H1 (cell line): ENCODE data around the gene LRRTM4. TPM values are rescaled to one million over a fixed set of nuclear protein-coding genes. Genes with fewer than 3 reads are reported as not detected.

ENCODE experiments used
- CTCF ChIA-PET: fragments of 300-600 bp; sonication (Branson Sonifier 250); formaldehyde crosslinking; loops from one replicate; lab custom pipeline; 2021; ENCODE audit not compliant: partially characterized antibody; lab: Charles Lee
- POLR2A ChIA-PET: fragments of 300-600 bp; sonication (Branson Sonifier 250); formaldehyde crosslinking; loops from one replicate; lab custom pipeline; 2021; ENCODE audit warnings: inconsistent platforms; ENCODE audit not compliant: partially characterized antibody; lab: Charles Lee
- DNase-seq, 2 experiments: peaks; one replicate each; pipeline versions ENCODE4 v3.0.0 to v3.0.0-alpha.2; 2010 to 2022; ENCODE audit warnings: low spot score in 2 of 2, low read depth in 1 of 2, mixed read lengths in 1 of 2
- FAIRE-seq: peaks from 2 replicates; lab custom pipeline; 2011; peaks lifted over from hg19 to GRCh38; lab: Jason Lieb, UNC
- H2AFZ ChIP-seq: 2 replicates; pipeline ENCODE4 v1.8.1; 2012; ENCODE audit warnings: low read length, inconsistent platforms
- H2AK5ac ChIP-seq: 2 replicates; pipeline ENCODE4 v1.6.1; 2013; ENCODE audit warnings: low read depth, low read length
- H2BK120ac ChIP-seq: replicated peaks from 2 replicates; pipeline ENCODE3; 2013; ENCODE audit warnings: low read depth, low read length, inconsistent platforms
- H2BK12ac ChIP-seq: 2 replicates; pipeline ENCODE4 v1.6.1; 2013; ENCODE audit warnings: low read depth, low read length
- H2BK15ac ChIP-seq: 2 replicates; pipeline ENCODE4 v1.6.1; 2013; ENCODE audit warnings: low read length
- H2BK20ac ChIP-seq: 2 replicates; pipeline ENCODE4 v1.6.1; 2013; ENCODE audit warnings: low read length
- H2BK5ac ChIP-seq: 2 replicates; pipeline ENCODE4 v1.6.1; 2013; ENCODE audit warnings: low read depth, low read length
- H3K14ac ChIP-seq: 2 replicates; pipeline ENCODE4 v1.6.1; 2013; ENCODE audit warnings: inconsistent platforms; ENCODE audit not compliant: insufficient read length
- H3K18ac ChIP-seq: 2 replicates; pipeline ENCODE4 v1.6.1; 2013; ENCODE audit warnings: low read length; ENCODE audit errors: extremely low read depth
- H3K23ac ChIP-seq: 2 replicates; pipeline ENCODE4 v1.6.1; 2013; ENCODE audit warnings: inconsistent platforms; ENCODE audit not compliant: insufficient read length
- H3K23me2 ChIP-seq: 2 replicates; pipeline ENCODE4 v1.6.1; 2013; ENCODE audit warnings: low read depth, low read length
- H3K27ac ChIP-seq: 2 replicates; pipeline ENCODE4 v1.6.1; 2011; ENCODE audit warnings: low read depth, low read length, inconsistent platforms
- H3K27me3 ChIP-seq, 4 experiments: replicated peaks in 1 of 4; 1 replicate in 1 of 4; 2 replicates in 3 of 4; pipeline versions ENCODE4 v1.6.1 to v1.8.1; 2011 to 2013; ENCODE audit warnings: low read length in 3 of 4, mild to moderate bottlenecking in 3 of 4, inconsistent platforms in 2 of 4, mixed read lengths in 2 of 4, moderate library complexity in 1 of 4; ENCODE audit not compliant: control insufficient read depth in 3 of 4, insufficient read depth in 3 of 4; ENCODE audit errors: extremely low read depth in 1 of 4
- H3K36me3 ChIP-seq, 4 experiments: 2 replicates each; pipeline versions ENCODE4 v1.6.1 to v1.8.1; 2011 to 2013; ENCODE audit warnings: mild to moderate bottlenecking in 4 of 4, low read length in 3 of 4, moderate library complexity in 2 of 4, control low read depth in 1 of 4, inconsistent platforms in 1 of 4; ENCODE audit not compliant: insufficient read depth in 4 of 4, control insufficient read depth in 2 of 4
- H3K4ac ChIP-seq: replicated peaks from 2 replicates; pipeline ENCODE3; 2013; ENCODE audit warnings: low read length, low read depth, mixed read lengths, inconsistent platforms; ENCODE audit not compliant: insufficient read length
- H3K4me1 ChIP-seq, 4 experiments: replicated peaks in 1 of 4; 1 replicate in 1 of 4; 2 replicates in 3 of 4; pipeline versions ENCODE4 v1.6.1 to v1.8.1; 2011 to 2013; ENCODE audit warnings: low read length in 3 of 4, inconsistent platforms in 2 of 4, mixed read lengths in 1 of 4; ENCODE audit not compliant: insufficient read depth in 4 of 4, control insufficient read depth in 3 of 4
- H3K4me2 ChIP-seq, 2 experiments: 2 replicates each; pipeline versions ENCODE4 v1.6.1 to v1.8.1; 2011 to 2013; ENCODE audit warnings: low read depth in 2 of 2, low read length in 2 of 2, control low read depth in 1 of 2, inconsistent platforms in 1 of 2, mild to moderate bottlenecking in 1 of 2; ENCODE audit not compliant: insufficient read depth in 1 of 2
- H3K4me3 ChIP-seq, 4 experiments: fragments of 200-600, 300-600 bp in 1 of 4; sonication (generic), shearing (Covaris generic), sonication (Bioruptor Twin) in 1 of 4; 2 replicates each; pipeline versions ENCODE4 v1.5.1 to v1.8.1; 2011 to 2016; ENCODE audit warnings: low read length in 4 of 4, low read depth in 3 of 4, control low read depth in 2 of 4, inconsistent platforms in 2 of 4, mild to moderate bottlenecking in 2 of 4, mixed read lengths in 1 of 4, moderate library complexity in 1 of 4; ENCODE audit not compliant: insufficient read depth in 2 of 4; ENCODE audit errors: extremely low read depth in 1 of 4
- H3K56ac ChIP-seq: replicated peaks from 2 replicates; pipeline ENCODE3; 2013; ENCODE audit warnings: low read depth, mild to moderate bottlenecking, mixed read lengths, low read length, inconsistent platforms; ENCODE audit not compliant: insufficient read length
- H3K79me1 ChIP-seq: 2 replicates; pipeline ENCODE4 v1.6.1; 2013; ENCODE audit warnings: low read depth, low read length, control low read depth
- H3K79me2 ChIP-seq, 2 experiments: 2 replicates each; pipeline versions ENCODE4 v1.6.1 to v1.8.1; 2012 to 2013; ENCODE audit warnings: low read length in 2 of 2, mild to moderate bottlenecking in 2 of 2, inconsistent platforms in 1 of 2; ENCODE audit not compliant: insufficient read depth in 2 of 2, control insufficient read depth in 1 of 2
- H3K9ac ChIP-seq, 4 experiments: replicated peaks in 1 of 4; 1 replicate in 1 of 4; 2 replicates in 3 of 4; pipeline versions ENCODE4 v1.6.1 to v1.8.1; 2011 to 2013; ENCODE audit warnings: low read depth in 3 of 4, low read length in 3 of 4, control low read depth in 2 of 4, mild to moderate bottlenecking in 2 of 4, moderate library complexity in 2 of 4, inconsistent platforms in 1 of 4; ENCODE audit errors: extremely low read depth in 1 of 4
- H3K9me3 ChIP-seq, 2 experiments: 2 replicates each; pipeline versions ENCODE4 v1.6.1 to v1.8.1; 2012 to 2013; ENCODE audit warnings: mild to moderate bottlenecking in 2 of 2, moderate library complexity in 2 of 2, control low read depth in 1 of 2, inconsistent platforms in 1 of 2, low read depth in 1 of 2, low read length in 1 of 2, mixed read lengths in 1 of 2; ENCODE audit not compliant: insufficient read depth in 2 of 2
- H4K20me1 ChIP-seq, 2 experiments: replicated peaks in 1 of 2; 2 replicates each; pipeline versions ENCODE3 to v1.8.1; 2011 to 2013; ENCODE audit warnings: inconsistent platforms in 2 of 2, low read length in 2 of 2, mild to moderate bottlenecking in 1 of 2; ENCODE audit not compliant: insufficient read depth in 2 of 2, control insufficient read depth in 1 of 2
- H4K5ac ChIP-seq: 2 replicates; pipeline ENCODE4 v1.6.1; 2013; ENCODE audit warnings: low read length, low read depth, mixed read lengths, inconsistent platforms; ENCODE audit not compliant: insufficient read length
- H4K8ac ChIP-seq: 2 replicates; pipeline ENCODE4 v1.8.0; 2013; ENCODE audit warnings: mild to moderate bottlenecking, moderate library complexity, low read length, inconsistent platforms; ENCODE audit not compliant: insufficient read depth; ENCODE audit errors: extremely low read depth
- H4K91ac ChIP-seq: replicated peaks from 2 replicates; pipeline ENCODE3; 2013; ENCODE audit warnings: low read length, mixed read lengths, inconsistent platforms; ENCODE audit not compliant: insufficient read length
- BCL11A ChIP-seq, 2 experiments: IDR thresholded peaks; one replicate each; pipeline ENCODE4 v1.6.1; 2011; ENCODE audit warnings: low read depth in 2 of 2, low read length in 2 of 2, mild to moderate bottlenecking in 2 of 2
- CBX8 ChIP-seq: fragments of 300-800, 300-1000 bp; sonication (generic); IDR thresholded peaks from 2 replicates; pipeline ENCODE4 v1.7.1; 2016; ENCODE audit warnings: low read depth, low read length, borderline replicate concordance
- CHD1 ChIP-seq: IDR thresholded peaks from 2 replicates; pipeline ENCODE4 v1.6.1; 2012; ENCODE audit warnings: low read depth, low read length, improper control_type of control experiment
- JUN ChIP-seq: IDR thresholded peaks from 2 replicates; pipeline ENCODE4 v1.6.1; 2011; ENCODE audit warnings: low read depth, mild to moderate bottlenecking, improper control_type of control experiment, low read length
- NRF1 ChIP-seq: IDR thresholded peaks from 2 replicates; pipeline ENCODE4 v1.6.1; 2011; ENCODE audit warnings: mild to moderate bottlenecking, low read depth, low read length, improper control_type of control experiment
- RBBP5 ChIP-seq: IDR thresholded peaks from 2 replicates; pipeline ENCODE4 v1.7.1; 2012; ENCODE audit warnings: low read depth, mild to moderate bottlenecking, inconsistent platforms, low read length, moderate library complexity, borderline replicate concordance
- RFX5 ChIP-seq: IDR thresholded peaks from 2 replicates; pipeline ENCODE4 v1.6.1; 2011; ENCODE audit warnings: low read depth, low read length, improper control_type of control experiment, borderline replicate concordance
- SUZ12 ChIP-seq: fragments of 200-600 bp; sonication (generic); IDR thresholded peaks from 2 replicates; pipeline ENCODE4 v1.6.1; 2012; ENCODE audit warnings: mild to moderate bottlenecking, inconsistent platforms, low read length, moderate library complexity, mixed read lengths
- ZNF274 ChIP-seq: IDR thresholded peaks from 2 replicates; pipeline ENCODE4 v1.7.0; 2012; ENCODE audit warnings: low read length, borderline replicate concordance; ENCODE audit errors: extremely low read depth
- WGBS, 2 experiments: shearing (Covaris generic) in 1 of 2; methylation state at CpG; one replicate each; pipeline versions ENCODE4 v1.1.6 to v1.1.7; 2013 to 2015; ENCODE audit warnings: low lambda C conversion rate in 2 of 2, mixed read lengths in 2 of 2, inconsistent platforms in 1 of 2, low coverage in 1 of 2, missing lambda C conversion rate in 1 of 2; ENCODE audit not compliant: insufficient replicate concordance in 2 of 2, insufficient coverage in 1 of 2, insufficient read length in 1 of 2; ENCODE audit errors: extremely low coverage in 1 of 2, missing lambda C conversion rate in 1 of 2; 5-methylcytosine and 5-hydroxymethylcytosine counted together
- polyA plus RNA-seq, 7 experiments: library from polyadenylated mRNA; depleted of rRNA in 3 of 7; stranded (reverse) in 5 of 7; unstranded in 2 of 7; fragments of >200 nt in 5 of 7; fragments of 200-250 nt in 2 of 7; gene quantifications; 1 replicate in 5 of 7; 2 replicates in 1 of 7; 4 replicates in 1 of 7; pipeline versions ENCODE4 v1.2.1 to v1.2.3, GENCODE V29; 2011 to 2013; ENCODE audit warnings: missing spikeins in 2 of 7, mixed read lengths in 2 of 7
- total RNA-seq: library from RNA; stranded (reverse); fragmentation: NEBNext Ultra II Directional; extraction: Animal tissue kit (Norgen Biotek cat#: 25700); gene quantifications from 2 replicates; pipeline ENCODE4 v1.2.1, GENCODE V29; 2021

Gene LRRTM4
- total and polyA plus RNA-seq, 2 of the 8 experiments (the other 6 are each of a cell fraction or from before 2014, with no cell fraction given): 3.6 to 9.5 TPM

DNA sequence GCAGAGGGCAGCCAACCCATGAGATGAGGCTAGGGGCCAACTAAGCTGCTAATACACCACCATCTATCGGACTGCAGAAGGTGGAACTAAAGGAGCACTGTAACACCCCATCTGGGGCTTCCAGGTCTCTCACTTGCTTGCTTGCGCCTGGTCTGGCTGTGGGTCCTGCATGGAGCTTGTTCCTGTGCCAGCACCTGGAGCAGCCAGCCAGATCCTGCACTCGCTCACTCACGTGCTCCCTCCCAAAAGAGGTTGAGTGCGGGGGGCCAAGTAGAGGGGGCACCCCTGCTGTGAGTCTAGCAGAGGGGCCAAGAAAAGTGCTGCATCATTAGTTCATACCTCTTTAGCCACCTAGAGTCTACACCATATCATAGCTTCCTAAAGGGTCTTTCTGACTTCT lies 250.9 kb downstream of the LRRTM4 start:
- H3K23ac ChIP-seq: no peak overlapping the region
- no peak overlapping the region for H2BK12ac ChIP-seq
- H2BK20ac ChIP-seq: no peak overlapping the region
- 98% methylated on average over 5 of the region's 5 CpGs; no CpG with 5 or more reads in 1 of the 2 experiments for WGBS, 2 experiments
- POLR2A ChIA-PET: no interaction called here
- no peak overlapping the region for H2BK15ac ChIP-seq
- CTCF ChIA-PET: interaction anchor here (0.6 kb wide), 1 partner anchor 103 kb away, joined by 3 read pairs; no protein-coding TSS in a partner anchor
- no peak for DNase-seq
- H3K27me3 ChIP-seq: no peaks in the 10 kb centered on the region
- H3K4me2 ChIP-seq: no peak overlapping the region
- no peak overlapping the region for H2BK5ac ChIP-seq
- no peak overlapping the region for H3K4me3 ChIP-seq
- no peaks in the 10 kb centered on the region for H3K9me3 ChIP-seq
- no peaks in the 10 kb centered on the region for H3K36me3 ChIP-seq
- no peak overlapping the region for H2AK5ac ChIP-seq
- H3K18ac ChIP-seq: no peak overlapping the region
- H3K27ac ChIP-seq: no peak overlapping the region
- no peaks in the 10 kb centered on the region for H3K79me2 ChIP-seq
- no peak overlapping the region for H4K5ac ChIP-seq
- FAIRE-seq: no peak
- no peak overlapping the region for H4K91ac ChIP-seq
- TF ChIP-seq CHD1 (no peak), RFX5 (no peak), SUZ12 (no peak), RBBP5 (no peak), ZNF274 (no peak), NRF1 (no peak), BCL11A (IDR thresholded peaks at IDR 0.05; ENCODE audit: low read depth in 2 of 2, low read length in 2 of 2) (no peak), JUN (no peak), CBX8 (no peak)
- H2AFZ ChIP-seq: no peak overlapping the region
- no peaks in the 10 kb centered on the region for H3K4me1 ChIP-seq
- no peak overlapping the region for H3K56ac ChIP-seq
- H4K20me1 ChIP-seq: no peaks in the 10 kb centered on the region
- H3K14ac ChIP-seq: no peak overlapping the region
- H2BK120ac ChIP-seq: no peak overlapping the region
- no peak overlapping the region for H4K8ac ChIP-seq
- H3K9ac ChIP-seq: no peak overlapping the region
- H3K79me1 ChIP-seq: no peaks in the 10 kb centered on the region
- no peaks in the 10 kb centered on the region; the same call in 1 of the 2 replicates for H3K23me2 ChIP-seq
- H3K4ac ChIP-seq: no peak overlapping the region
